NT2/D1 (cell line): Measurements from ENCODE around the gene TMEM116.

Source experiments
- DNase-seq: peaks from one replicate; pipeline ENCODE4 v3.0.0-alpha.2; 2011; ENCODE audit warnings: low read depth, low spot score
- H3K27me3 ChIP-seq: 2 replicates; pipeline ENCODE4 v1.6.0; 2011; ENCODE audit warnings: mild to moderate bottlenecking; ENCODE audit not compliant: insufficient read length, insufficient read depth
- H3K36me3 ChIP-seq: 2 replicates; pipeline ENCODE4 v1.6.1; 2011; ENCODE audit warnings: mild to moderate bottlenecking, low read length, mixed read lengths; ENCODE audit not compliant: insufficient read depth, insufficient read length
- H3K4me1 ChIP-seq: 2 replicates; pipeline ENCODE4 v1.5.1; 2011; ENCODE audit not compliant: insufficient read depth, insufficient read length
- H3K4me3 ChIP-seq: 2 replicates; pipeline ENCODE4 v1.5.1; 2011; ENCODE audit warnings: low read depth; ENCODE audit not compliant: insufficient read length
- H3K9ac ChIP-seq: 2 replicates; pipeline ENCODE4 v1.6.0; 2011; ENCODE audit warnings: low read depth; ENCODE audit not compliant: insufficient read length
- H3K9me3 ChIP-seq: 2 replicates; pipeline ENCODE4 v1.5.1; 2011; ENCODE audit warnings: mild to moderate bottlenecking, low read length; ENCODE audit not compliant: insufficient read depth
- SUZ12 ChIP-seq: IDR thresholded peaks from 2 replicates; pipeline ENCODE4 v1.6.1; 2011; ENCODE audit not compliant: insufficient read length, insufficient read depth; ENCODE audit errors: extremely low read depth
- YY1 ChIP-seq: IDR thresholded peaks from 2 replicates; pipeline ENCODE4 v1.6.1; 2011; ENCODE audit not compliant: insufficient read length, insufficient read depth
- ZNF274 ChIP-seq: IDR thresholded peaks from 2 replicates; pipeline ENCODE4 v1.6.1; 2011; ENCODE audit warnings: mild to moderate bottlenecking, low read depth, low read length

TMEM116 gene

DNA sequence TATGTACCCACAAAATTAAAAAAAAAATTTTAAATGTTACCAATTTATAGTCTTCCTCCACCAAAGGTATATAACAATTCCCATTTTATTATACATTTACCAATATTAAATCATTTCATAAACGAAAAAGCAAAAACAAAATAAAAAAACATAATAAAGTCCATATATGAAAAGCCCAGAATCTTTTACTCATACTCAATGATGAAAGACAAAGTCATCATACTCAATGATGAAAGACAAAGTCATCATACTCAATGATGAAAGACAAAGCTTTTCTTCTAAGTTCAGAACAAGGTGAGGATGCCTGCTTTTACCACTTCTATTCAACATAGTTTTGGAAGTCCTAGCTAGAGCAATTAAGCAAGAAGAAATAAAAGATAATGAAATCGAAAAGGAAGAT lies 28.1 kb downstream of the TMEM116 start:
- Histone ChIP-seq H3K4me1 (no peaks in the 10 kb centered on the region), H3K9me3 (no peaks in the 10 kb centered on the region), H3K4me3 (no peak overlapping the region), H3K36me3 (no peaks in the 10 kb centered on the region), H3K9ac (no peak overlapping the region), H3K27me3 (no peaks in the 10 kb centered on the region)
- DNase-seq, result no peak
- TF ChIP-seq YY1 (no peak), ZNF274 (no peak), SUZ12 (no peak)

- Histone ChIP-seq H3K9me3 (no peaks in the 10 kb centered on the region), H3K4me1 (no peaks in the 10 kb centered on the region), H3K4me3 (no peak overlapping the region), H3K9ac (no peak overlapping the region), H3K27me3 (no peaks in the 10 kb centered on the region), H3K36me3 (no peaks in the 10 kb centered on the region)
- DNase-seq, result no peak
- no peak for TF ChIP-seq SUZ12
- TF ChIP-seq YY1, result no peak
- no peak for TF ChIP-seq ZNF274
These were observed 31.0 kb downstream of the TMEM116 start for GRCh38 chr12:111981987-111982386.

DNA sequence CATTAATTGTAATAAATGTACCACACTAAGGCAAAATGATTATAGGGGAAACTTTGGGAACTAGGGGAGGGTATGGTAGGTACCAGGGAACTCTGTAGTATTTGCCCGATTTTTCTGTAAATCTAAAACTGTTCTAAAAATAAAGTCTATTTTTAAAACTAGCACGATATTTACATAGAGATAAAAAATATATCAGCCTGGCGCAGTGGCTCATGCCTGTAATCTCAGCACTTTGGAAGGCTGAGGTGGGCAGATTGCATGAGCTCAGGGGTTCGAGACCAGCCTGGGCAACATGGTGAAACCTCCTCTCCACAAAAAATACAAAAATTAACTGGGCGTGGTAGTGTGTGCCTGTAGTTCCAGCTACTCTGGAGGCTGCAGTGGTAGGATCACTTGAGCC lies 32.4 kb downstream of the TMEM116 start:
- no peaks in the 10 kb centered on the region for H3K36me3 ChIP-seq
- H3K9me3 ChIP-seq, result no peaks in the 10 kb centered on the region
- no peaks in the 10 kb centered on the region for H3K27me3 ChIP-seq
- H3K9ac ChIP-seq, result no peak overlapping the region
- DNase-seq, result no peak
- no peak overlapping the region for H3K4me3 ChIP-seq
- no peak for TF ChIP-seq ZNF274
- TF ChIP-seq SUZ12, result no peak
- no peak for TF ChIP-seq YY1
- H3K4me1 ChIP-seq, result no peaks in the 10 kb centered on the region

DNA sequence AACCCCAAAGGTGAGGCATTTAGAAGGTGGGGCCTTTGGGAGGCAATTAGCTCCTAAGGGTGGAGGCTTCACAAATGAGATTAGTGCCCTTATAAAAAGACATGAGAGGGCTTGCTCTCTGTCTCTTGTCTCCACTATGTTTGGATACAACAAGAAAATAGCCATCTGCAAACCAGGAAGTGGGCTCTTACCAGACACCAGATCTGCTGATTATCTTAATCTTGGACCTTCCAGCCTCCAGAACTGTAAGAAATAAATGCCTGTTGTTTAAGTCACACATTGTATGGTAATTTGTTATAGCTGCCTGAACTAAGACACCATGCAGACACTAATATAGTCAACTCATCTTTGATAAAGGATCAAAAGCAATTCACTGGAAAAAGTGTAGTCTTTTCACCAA lies 34.4 kb downstream of the TMEM116 start:
- Histone ChIP-seq H3K4me1 (no peaks in the 10 kb centered on the region), H3K36me3 (no peaks in the 10 kb centered on the region), H3K9me3 (no peaks in the 10 kb centered on the region), H3K9ac (no peak overlapping the region), H3K4me3 (no peak overlapping the region), H3K27me3 (no peaks in the 10 kb centered on the region)
- no peak for DNase-seq
- TF ChIP-seq ZNF274 (no peak), SUZ12 (no peak), YY1 (no peak)

DNA sequence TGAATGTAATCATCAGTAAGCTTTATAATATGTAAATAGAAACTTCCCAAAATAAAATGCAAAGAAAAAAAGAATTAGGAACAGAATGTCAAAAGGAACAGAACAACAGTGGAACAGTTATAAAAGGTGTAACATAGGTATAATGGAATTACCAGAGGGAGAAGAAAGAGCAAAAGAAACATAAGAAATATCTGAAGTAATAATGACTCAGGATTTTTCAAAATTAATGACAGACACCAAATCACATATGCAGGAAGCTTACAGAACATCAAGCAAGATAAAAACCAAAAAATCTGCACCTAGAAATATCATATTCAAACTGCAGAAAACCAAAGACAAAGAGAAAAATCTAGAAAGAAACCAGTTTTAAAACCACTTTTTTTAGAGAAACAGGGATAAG lies 36.1 kb downstream of the TMEM116 start:
- no peak overlapping the region for H3K4me3 ChIP-seq
- TF ChIP-seq ZNF274 (no peak), YY1 (no peak)
- peaks cover 5% of the 10 kb centered on the region for H3K9me3 ChIP-seq
- H3K9ac ChIP-seq, result no peak overlapping the region
- H3K27me3 ChIP-seq, result no peaks in the 10 kb centered on the region
- H3K4me1 ChIP-seq, result no peaks in the 10 kb centered on the region
- no peak for DNase-seq
- H3K36me3 ChIP-seq, result no peaks in the 10 kb centered on the region

DNA sequence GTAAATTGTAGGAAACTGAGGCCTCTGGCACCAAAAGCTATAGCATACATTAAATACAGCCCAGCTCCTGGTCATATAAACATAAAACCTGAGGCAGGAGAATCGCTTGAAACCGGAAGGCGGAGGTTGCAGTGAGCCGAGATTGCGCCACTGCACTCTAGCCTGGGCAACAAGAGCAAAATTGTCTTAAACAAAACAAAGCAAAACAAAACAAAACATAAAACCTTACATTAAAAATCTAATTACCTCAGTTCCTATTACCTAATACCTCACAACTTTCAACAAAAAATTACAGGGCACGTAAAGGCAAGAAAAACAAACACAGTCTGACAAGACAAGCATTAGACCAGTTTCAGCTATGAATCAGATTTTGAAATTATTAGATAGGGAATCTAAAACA lies 36.7 kb downstream of the TMEM116 start:
- H3K27me3 ChIP-seq, result no peaks in the 10 kb centered on the region
- no peak for DNase-seq
- H3K9ac ChIP-seq, result no peak overlapping the region
- no peaks in the 10 kb centered on the region for H3K4me1 ChIP-seq
- no peak overlapping the region for H3K4me3 ChIP-seq
- TF ChIP-seq SUZ12, result no peak
- TF ChIP-seq YY1, result no peak
- no peak for TF ChIP-seq ZNF274
- peaks cover 10% of the 10 kb centered on the region for H3K9me3 ChIP-seq
- H3K36me3 ChIP-seq, result no peaks in the 10 kb centered on the region

GRCh38 chr12:111975161-111975931 lies 37.6 kb downstream of the TMEM116 start:
- Histone ChIP-seq H3K36me3 (no peaks in the 10 kb centered on the region), H3K4me1 (no peaks in the 10 kb centered on the region), H3K9ac (no peak overlapping the region), H3K27me3 (no peaks in the 10 kb centered on the region), H3K9me3 (peaks cover 19% of the 10 kb centered on the region), H3K4me3 (no peak overlapping the region)
- TF ChIP-seq SUZ12 (no peak), YY1 (no peak), ZNF274 (no peak)
- DNase-seq, result no peak

GRCh38 chr12:111971800-111972199 lies 41.2 kb downstream of the TMEM116 start:
- Histone ChIP-seq H3K9ac (no peak overlapping the region), H3K36me3 (no peaks in the 10 kb centered on the region), H3K9me3 (peaks cover 25% of the 10 kb centered on the region), H3K27me3 (no peaks in the 10 kb centered on the region), H3K4me1 (no peaks in the 10 kb centered on the region), H3K4me3 (no peak overlapping the region)
- no peak for TF ChIP-seq ZNF274
- TF ChIP-seq SUZ12, result no peak
- TF ChIP-seq YY1, result no peak
- DNase-seq, result no peak
